Fibroblast of pulmonary artery (primary cell): Measurements from ENCODE around the gene NBEA.

Experiments used
- DNase-seq: peaks from one replicate; pipeline ENCODE4 v3.0.0-alpha.2; 2010; ENCODE audit warnings: low read depth
- H3K4me3 ChIP-seq: replicated peaks from 2 replicates; pipeline ENCODE4 v1.5.1; 2011; ENCODE audit warnings: low read depth, mild to moderate bottlenecking, control low read depth, low read length, moderate library complexity
- TF ChIP-seq, protein P1 (sequence below): IDR thresholded peaks from 2 replicates; pipeline ENCODE4 v1.5.1; 2011; ENCODE audit warnings: mild to moderate bottlenecking, control low read depth, low read length, inconsistent platforms; ENCODE audit errors: missing control alignments

The NBEA gene

DNA sequence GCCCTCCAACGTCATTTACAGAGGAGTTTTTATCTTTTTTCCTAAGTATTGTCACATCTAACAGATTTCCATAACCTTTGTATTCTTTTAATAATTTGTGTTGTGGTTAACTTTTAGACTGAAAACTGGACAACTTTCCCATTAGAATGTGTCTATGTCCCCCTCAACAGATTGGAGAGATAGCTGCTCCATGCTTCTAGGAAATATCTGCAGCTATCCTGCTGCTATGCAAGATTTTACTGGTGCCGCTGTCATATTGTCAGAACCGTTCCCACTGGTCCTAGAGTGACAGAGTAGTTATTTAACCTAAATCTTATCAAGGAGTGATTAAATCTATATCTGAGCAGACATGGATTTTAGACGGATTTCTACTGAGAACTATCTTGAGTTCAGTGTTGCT lies 404.4 kb downstream of the NBEA start:
- TF ChIP-seq, protein P1, sequence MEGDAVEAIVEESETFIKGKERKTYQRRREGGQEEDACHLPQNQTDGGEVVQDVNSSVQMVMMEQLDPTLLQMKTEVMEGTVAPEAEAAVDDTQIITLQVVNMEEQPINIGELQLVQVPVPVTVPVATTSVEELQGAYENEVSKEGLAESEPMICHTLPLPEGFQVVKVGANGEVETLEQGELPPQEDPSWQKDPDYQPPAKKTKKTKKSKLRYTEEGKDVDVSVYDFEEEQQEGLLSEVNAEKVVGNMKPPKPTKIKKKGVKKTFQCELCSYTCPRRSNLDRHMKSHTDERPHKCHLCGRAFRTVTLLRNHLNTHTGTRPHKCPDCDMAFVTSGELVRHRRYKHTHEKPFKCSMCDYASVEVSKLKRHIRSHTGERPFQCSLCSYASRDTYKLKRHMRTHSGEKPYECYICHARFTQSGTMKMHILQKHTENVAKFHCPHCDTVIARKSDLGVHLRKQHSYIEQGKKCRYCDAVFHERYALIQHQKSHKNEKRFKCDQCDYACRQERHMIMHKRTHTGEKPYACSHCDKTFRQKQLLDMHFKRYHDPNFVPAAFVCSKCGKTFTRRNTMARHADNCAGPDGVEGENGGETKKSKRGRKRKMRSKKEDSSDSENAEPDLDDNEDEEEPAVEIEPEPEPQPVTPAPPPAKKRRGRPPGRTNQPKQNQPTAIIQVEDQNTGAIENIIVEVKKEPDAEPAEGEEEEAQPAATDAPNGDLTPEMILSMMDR, result no peak
- no peak overlapping the region for H3K4me3 ChIP-seq
- DNase-seq, result no peak

DNA sequence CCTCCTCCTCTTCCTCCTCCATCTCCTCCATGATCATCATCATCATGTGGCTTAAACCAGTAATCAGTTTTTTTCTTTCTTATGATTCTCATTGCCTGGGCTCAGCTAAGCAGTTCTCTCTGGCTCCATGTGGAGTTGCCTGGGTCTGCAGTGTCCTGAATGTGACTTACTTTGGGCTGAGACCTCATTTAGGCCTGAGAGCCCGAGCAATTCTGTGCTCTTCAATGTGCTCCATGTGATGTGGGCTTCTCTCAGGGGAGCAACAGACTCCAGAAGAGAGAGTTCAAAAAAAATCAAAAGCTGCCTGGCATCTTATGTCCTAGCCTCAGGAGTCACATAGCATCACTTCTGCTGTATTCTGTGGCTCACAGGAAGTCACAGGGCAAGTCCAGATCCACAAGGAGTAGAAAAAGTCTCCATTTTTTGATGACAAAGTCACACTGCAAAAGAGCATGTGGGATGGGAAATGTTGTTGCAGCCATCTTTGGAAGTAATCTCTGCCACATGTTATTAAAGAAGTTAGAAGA lies 405.7 kb downstream of the NBEA start:
- TF ChIP-seq, protein P1, result no peak
- DNase-seq, result no peak
- no peak overlapping the region for H3K4me3 ChIP-seq

DNA sequence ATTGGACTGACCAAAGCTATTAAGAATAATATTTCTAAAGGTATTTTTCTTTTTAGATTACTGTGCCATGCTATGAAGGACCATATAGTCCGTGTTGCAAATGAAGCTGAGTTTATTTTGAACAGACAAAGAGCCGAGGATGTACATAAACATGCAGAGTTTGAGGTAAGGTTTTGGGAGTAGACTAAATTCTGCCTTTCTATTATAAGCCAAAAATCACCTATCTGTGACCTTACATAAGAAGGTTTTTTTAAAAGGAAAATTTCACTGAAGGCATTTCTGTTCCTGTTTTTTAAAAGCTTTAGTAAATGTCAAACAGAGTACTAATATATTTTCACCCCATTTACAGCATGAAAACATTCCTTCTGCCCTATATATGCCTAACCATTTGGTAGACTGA lies 407.0 kb downstream of the NBEA start:
- no peak for DNase-seq
- H3K4me3 ChIP-seq, result no peak overlapping the region
- TF ChIP-seq, protein P1, result no peak

DNA sequence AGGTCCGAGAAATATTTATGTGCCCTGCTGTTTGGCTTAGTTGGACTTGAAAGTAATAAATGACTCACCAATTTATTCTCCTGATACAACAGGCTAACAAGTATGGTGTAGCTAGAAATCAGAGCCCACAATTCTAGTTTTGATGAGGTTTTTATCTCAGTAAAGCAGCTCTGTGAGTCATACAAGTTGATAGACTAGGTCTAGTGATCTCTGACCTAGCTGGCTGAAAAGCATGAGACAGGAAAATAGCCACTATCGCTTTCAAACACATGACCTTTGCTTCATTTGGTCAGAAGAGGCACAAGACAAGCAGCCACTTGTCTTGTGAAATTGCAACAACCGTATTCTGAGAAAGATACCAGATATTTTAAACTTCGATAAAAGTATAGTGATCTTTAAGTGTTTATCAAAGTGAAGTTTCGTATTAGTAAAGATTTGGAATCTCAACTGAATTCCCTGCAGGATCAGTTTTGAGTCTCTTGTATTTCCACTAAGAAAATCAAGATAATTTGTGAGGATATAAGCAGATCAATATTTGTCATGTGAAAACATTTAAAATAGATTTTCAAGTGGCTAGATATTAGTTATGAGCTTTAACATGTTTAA lies 407.7 kb downstream of the NBEA start:
- TF ChIP-seq, protein P1, result no peak
- no peak overlapping the region for H3K4me3 ChIP-seq
- peak; percentile 1 for DNase-seq

DNA sequence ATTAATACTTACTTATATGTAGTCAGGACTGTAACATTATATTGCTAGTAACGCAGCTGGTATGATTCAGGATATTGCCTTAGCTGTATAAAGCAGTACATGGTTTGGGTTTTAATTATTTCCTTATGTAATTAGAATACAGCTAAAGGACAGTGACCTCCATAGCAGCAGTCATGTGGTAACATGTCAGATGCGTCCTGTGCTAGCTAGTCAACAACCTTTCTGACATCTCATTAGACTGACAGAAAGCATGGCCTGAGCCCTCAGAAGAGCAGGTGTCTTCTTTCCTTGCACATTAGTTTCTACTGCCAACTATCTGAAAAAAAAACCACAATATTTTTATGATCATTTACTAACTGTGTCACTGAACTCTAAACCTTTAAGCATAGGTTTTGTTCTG lies 412.2 kb downstream of the NBEA start:
- TF ChIP-seq, protein P1, result no peak
- H3K4me3 ChIP-seq, result no peak overlapping the region
- DNase-seq, result no peak

DNA sequence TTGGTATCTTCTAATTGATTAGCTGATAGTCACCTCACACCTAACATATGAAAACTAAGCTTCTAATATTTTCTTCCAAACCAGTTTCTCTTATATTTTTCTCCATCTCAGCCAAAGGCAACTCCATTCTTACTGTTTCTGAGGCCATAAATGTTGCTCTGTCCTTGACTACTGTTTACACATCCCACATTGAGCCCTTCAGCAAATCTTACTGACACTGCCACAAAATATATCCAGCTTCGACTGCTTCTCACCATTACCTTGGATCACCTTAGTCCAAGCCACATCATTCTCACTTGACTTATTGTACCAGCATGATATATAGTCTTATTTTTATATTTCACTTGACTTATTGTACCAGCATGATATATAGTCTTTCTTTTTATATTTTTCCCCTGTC lies 412.8 kb downstream of the NBEA start:
- no peak overlapping the region for H3K4me3 ChIP-seq
- TF ChIP-seq, protein P1, result no peak
- DNase-seq, result no peak

DNA sequence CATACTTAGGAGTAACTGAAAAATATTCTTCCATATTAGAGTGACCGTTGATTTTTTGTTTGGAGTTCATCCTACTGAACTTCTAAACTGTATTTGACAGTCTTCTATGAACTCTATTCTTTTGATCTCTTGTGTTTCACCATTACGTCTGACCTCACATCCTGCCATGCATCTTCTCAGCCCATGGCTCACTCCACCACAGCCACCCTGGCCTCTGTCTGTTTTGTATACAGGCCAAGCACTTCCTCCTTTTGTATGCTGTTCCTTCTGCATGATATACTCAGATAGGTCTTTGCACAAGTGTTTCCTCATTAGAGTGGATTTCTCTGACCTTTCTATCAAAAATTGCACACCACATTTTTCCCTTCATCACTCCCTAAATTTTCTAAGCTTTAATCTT lies 414.5 kb downstream of the NBEA start:
- peak; percentile 41 for DNase-seq
- no peak overlapping the region for H3K4me3 ChIP-seq
- TF ChIP-seq, protein P1, result no peak
